NCI-H1694 treated with DMSO at 0.1 percent for 48 hours (cell line): Measurements from ENCODE around the gene TMEM269.

ENCODE experiments used
- DNase-seq: peaks from one replicate; lab custom pipeline; 2025; lab: John Stamatoyannopoulos, UW

Gene TMEM269

DNA sequence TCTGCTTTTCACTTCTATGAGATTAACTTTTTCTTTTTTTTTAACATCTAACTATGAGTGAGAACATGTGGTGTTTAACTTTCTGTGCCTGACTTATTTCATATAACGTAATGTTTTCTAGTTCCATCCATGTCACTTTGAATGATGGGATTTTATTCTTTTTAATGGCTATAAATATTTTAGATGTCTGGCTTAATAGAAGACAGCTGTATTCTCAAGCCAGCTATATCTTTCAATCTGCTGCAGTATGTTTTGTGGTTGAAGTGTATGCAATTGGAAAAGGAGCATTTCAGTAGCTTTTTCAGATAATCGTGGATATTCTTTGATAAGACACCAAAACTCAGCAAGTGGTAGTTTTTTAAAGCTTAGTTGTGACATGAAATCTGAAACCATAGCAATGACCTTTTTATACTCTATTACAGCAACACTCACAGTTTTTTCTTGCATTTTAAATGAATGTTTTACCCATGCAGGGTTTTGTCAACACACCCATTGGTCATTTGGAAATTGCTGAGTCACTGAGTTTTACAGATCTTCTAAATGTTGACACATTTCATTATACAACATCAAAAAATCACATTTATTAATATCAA lies 38.1 kb downstream of the TMEM269 start:
- no peak for DNase-seq

DNA sequence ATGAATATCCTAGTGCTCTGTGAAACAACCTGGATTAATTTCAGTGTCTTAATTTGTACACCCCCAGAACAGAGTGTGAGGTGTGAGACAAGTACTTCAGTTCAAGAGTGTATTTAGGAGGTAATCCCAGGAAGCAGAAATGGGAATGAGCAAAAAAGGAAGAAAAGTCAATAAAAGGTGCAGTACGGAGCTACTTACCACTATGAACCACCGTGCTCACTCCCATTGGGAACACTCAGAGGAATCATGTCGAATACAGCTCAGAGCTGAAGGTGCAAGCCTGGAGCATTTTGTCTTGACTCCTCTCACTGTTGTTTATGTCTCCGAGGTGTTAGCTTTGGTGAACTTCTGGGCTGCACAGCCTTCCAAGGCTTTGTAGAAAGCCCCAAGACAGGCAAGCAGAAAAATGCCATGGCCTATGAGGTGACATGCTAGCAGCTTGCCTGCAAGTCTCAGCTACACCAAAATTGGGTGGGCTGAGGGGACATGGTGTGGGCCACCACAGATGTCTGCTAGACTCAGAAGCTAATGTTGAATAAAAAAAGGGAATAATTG lies 39.8 kb downstream of the TMEM269 start:
- no peak for DNase-seq

DNA sequence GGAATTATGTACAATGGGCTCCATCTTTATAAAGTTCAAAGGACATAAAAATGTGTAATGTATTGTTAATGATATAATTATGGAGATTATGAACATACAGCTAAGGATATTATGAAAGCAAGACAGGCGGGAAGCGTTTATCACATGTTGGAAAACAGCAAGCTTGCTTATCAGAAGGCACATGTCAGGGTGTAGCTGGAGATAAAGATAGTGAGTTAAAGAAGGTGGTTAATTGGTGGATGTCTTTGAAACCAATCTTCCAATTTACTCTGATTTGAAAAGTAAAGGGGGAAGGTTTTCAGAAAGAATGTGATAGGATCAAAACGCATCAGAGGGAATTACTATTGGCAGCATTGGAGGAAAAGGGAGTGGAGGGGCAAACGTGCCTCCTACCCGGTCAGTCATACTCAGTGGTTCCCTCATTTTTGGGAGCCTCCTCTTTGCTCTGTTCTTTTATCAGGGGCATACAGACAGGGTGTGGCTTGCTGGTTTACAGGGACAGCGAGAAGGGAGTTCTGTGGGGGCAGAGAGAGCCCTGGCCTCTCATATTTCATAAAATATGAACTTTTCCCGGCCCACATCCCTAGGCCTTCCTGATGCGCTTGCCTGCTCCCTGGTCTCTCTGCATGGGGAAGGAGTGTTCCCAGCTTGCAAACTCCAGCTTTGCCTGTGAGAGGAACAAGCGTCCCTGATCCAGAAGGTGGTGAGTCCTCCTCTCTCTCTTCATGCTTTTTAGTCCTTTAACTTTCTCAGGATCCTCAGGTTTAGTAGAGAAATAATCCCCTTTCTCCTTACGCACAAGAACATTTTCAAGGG lies 40.5 kb downstream of the TMEM269 start:
- DNase-seq = no peak

DNA sequence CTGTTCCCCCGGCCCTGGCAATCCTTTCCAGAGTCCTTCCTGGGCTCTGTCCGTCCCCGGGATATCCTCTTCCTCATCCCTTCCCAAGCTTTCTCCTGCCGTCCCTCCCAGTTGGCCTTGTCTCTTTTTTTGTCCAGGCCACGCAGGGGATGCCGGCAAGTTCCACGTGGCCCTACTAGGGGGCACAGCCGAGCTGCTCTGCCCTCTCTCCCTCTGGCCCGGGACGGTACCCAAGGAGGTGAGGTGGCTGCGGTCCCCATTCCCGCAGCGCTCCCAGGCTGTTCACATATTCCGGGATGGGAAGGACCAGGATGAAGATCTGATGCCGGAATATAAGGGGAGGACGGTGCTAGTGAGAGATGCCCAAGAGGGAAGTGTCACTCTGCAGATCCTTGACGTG lies 45.8 kb downstream of the TMEM269 start:
- DNase-seq = no peak

DNA sequence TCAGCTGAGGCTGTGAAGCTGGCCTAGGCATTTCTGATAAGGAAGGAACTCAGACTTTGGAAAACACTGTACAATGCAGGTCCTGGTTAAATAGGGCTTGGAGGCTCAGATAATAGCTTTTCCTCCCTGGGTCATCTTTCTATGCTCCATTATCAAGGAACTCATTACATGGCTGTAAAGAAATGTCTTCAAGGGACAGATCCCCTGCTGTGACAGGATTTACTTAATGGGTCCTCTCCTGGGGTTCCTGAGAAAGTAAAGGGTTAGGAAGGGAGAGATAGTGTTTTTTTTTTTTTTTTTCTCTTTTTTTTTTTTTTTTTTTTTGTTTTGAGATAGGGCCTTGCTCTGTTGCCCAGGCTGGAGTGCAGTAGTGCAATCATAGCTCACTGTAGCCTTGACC lies 46.5 kb downstream of the TMEM269 start:
- no peak for DNase-seq

DNA sequence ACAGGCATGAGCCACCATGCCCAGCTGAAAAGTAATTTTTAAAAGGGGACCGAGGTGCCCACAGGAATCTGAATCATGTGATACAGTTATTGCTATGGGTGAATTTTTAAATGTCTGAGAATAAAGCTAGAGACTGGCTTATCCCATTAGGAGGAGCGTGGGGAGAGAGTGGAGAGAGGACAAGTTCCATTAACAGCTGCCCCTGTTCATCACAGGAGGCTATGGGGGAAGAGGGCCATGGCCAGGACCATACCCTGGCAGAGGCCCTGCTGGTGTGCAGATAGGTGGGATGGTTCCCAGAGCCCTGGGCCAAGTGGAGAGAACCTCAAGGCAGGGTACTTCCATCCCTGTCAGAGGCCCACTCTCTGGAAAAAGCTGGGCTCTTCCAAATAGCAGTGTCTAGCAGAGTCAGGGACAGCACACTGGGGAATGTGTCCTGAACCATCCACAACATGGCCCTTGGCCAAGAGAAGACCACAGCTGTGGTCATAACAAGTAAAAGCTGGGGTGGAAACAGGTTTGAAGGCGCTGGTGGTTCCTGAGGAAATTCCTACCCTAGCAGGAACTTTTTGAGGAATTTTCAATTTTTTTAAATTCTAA lies 48.0 kb downstream of the TMEM269 start:
- no peak for DNase-seq

DNA sequence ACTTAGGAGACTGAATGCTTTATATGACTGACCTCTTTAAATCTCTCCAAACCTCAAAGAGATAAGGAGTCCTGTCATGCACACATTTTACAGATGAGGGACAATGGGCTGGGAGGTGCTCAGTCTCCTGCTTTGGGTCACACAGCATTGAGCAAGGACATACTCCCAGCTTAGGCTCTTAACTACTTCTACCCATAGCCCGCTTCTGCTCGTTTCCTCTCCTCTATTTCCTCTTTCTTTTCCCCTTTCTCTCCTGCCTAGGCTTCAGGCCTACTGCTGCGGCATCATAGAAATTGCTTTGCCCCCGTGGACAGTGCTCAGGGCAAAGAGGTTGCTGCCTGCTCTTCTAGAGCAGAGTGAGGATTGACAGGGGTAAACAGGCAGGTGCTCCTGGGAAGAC lies 49.2 kb downstream of the TMEM269 start:
- DNase-seq = no peak

DNA sequence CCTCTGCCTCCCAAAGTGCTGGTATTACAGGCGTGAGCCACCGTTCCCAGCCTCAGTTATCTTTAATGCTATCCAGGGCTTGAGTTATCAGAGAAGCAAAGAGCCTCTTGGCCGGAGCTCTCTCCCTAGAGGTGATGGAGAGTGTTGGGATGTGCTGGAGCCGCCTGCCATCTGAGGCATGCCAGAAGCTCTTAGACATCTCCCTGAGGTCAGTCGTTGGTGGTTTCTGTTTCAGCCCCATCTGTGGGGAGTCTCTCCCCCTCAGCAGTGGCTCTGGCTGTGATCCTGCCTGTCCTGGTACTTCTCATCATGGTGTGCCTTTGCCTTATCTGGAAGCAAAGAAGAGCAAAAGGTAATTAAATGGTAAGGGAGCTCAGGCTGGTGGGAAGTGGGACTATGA lies 50.0 kb downstream of the TMEM269 start:
- no peak for DNase-seq

DNA sequence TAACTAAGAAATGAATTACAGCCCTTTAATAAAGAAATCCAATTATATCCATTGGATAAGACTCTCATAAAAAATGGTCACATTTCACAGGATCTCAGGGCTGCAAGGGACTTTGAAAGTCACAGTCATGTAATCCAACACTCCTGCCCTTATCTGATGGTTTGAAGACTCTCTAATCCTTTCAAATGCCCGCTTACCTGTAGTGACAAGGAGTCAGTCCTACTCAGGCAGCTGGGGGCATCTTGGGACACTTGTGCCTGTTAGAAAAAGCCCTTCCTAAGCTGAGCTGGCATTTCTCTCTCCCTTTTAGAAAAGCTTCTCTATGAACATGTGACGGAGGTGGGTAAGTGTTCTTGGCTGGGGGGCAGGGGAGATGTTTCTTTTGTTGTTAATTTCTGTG lies 50.6 kb downstream of the TMEM269 start:
- DNase-seq = no peak

DNA sequence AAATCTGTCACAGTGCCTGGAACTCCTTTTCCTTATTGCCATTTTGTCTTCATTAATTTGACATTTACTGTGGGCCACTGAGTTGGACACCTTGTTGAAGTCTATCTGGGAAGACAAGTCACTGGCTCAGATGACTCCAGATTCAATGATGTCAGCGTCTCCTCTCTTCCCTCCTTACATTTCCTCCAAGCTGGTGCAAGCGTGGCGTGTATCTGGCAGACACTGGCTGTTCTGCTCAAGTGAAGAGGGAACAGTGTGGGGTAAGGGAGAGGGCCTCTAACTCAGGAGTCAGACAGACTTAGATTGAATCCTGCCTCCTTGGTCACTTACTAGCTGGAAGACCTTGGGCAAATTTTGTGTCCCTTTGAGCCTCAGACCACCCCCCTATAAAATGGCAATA lies 52.9 kb downstream of the TMEM269 start:
- no peak for DNase-seq

DNA sequence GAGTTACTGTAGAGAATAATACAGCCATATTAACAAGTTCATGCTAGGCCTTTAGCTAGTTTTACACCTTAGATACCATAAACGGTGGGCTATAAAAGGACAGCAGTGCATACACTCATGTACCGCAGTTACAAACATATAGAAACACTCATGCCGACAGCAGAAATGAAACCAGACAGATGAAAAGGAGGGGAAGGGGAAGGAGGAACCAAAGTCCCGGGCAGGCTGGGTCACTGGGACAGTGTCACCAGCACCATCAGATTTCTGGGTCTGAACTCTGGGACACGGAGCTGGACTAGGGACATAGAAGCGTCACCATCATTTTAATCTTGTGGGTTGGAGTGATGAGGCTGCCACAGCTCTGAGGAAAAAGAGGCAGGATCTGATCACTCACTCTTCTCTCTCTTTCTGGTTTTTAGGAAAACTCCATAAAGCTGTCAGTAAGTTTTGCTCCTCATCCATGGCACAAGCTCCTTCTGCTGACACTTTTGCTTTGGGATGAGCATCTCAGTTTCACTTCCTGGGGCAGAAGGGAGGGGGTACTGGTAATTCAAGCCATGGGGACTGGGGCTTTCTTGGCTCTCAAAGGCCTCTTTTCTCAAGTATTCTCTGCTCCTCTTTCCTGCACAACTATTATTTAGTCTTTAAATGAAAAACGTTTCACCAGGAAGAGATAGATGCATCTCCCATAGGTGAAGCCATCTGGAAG lies 53.8 kb downstream of the TMEM269 start:
- DNase-seq = no peak

DNA sequence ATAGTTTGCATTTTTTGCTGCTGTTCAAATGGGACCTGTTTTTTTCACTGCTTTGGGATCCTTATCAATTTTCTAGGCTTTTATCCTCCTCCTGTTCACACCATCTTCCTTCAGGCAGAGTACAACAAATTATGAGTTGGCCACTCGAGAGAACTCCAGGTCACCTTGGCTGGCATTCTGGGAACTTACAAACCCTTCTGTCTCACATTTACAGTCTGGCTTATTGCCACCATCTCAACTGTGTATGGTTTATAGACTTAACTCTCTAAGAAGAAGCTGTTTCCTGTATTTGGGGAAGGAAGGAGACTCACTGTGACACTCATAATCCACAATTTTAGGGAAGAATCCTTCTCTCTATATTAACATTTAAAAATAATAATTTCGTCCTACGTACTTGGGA lies 56.2 kb downstream of the TMEM269 start:
- no peak for DNase-seq

DNA sequence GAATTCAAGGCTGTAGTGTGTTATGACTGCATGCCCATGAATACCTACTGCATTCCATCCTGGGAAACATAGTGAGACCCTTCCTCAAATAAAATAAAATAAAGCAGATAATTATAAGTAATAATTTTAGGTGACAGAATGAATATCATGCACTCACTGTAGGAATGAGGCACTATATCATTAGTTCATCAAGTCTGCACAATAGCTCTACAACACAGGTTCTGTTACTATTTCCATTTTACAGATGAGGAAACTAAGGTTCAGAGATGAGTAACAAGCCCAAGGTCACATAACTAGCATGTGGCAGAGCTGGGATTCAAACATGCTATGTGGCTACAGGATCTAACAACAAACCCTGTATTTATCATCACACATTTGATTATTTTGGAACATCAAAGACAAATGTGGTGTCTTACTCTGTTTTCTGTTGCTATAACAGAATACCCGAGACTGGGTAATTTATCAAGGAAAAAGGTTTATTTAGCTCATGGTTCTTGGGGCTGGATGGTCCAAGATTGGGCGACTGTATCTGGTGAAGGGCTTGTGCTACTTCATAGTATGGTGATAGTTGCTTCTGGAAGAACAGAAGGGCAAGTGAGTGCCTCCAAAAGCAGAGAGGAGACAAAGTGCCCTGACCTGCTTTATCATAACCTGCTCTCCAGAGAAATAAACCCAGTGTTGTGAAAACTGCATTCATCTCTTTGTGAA lies 56.8 kb downstream of the TMEM269 start:
- no peak for DNase-seq

DNA sequence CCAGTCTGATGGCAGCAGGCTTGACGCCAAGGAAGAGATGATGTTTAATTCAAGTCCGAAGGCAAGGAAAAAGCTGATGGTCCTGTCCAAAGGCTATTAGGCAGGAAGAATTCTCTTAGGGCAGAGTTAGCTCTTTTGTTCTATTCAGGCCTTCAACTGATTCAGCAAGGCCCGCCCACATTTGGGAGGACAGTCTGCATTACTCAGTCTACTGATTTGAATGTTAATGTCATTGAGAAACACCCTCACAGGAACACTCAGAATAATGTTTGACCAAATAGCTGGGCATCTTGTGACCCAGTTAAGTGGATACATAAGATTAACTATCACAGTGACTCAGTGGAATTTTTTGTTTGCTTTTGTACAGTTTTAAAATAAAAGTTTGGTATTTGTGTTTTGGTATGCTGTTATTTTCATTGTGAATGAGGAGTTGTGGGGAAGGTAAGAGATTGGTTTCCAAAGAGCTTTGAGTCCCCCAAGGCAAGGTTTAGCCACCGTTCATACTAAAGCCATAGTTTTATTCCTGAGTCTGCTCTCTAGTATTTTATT lies 59.9 kb downstream of the TMEM269 start:
- no peak for DNase-seq

DNA sequence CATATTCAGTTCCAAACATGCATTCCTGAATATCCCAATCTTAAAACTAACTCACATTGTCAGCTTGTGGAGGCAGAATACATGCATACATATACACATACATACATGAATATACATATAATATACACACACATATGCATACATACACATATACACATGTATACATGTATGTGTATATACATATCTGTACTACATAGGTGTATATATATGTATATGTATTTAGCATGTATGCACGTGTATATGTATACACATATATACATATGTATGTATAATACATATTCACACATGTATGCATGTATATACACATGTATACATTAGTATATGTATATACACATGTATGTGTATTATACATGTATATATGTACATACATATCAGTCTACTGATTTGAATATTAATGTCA lies 60.4 kb downstream of the TMEM269 start:
- DNase-seq = no peak

DNA sequence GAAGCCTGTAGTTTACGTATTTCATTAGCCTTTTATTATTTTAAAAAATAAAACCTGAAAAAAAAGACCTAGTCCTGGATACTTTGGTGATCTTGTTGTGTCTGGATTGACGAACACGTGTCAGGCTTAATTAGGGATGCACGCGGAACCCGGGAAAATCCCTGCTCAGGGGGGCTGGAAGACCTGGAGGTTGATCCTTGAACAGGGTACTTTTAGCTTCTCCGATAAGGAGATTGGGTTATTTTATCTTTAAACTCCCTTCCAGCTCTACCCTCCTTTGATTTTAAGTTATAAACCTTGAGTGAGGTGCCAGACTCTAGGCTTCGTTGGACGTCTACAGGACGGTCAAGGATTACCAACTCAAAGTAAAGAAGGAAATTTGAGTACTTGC lies 61.1 kb downstream of the TMEM269 start:
- no peak for DNase-seq

DNA sequence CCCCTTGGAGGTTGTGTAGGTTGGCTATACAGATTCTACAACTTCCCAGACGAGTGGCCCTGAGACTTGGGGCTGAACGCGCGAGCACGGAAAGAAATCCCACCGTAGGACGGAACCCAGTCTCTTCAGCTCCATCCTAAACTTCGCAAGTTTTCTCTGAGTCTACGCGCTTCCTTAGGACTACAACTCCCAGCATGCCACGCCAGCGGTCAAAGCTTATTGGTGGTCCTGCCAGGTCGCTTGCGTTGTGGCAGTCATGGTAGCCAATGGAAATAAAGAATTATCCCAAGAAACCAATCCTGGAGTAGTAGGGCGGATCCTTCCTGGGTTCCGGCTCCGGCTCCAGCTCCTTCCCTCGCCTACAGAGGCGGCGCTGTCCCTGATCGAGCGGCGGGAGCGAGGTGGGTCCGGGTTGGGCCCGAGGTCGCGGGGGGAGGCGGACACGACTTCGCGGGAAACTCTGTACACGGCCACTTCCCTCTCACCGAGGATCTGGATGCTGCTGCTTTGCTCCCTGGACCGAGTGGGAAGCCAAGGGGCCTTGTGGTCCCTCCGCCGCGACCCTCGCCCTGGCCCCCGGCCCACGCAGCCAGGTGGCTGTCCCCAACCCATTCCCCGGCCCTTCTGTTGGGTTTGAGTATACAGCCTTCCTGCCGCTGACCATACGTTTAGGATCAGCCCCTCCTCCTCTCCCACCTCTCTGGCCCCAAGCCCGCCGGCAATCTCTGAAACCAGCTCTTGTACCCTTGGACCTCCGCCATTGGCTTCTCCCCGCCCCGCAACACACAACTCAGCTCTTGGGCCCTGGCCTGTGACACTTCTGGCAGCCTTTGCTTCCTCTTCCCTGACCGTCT lies 61.7 kb downstream of the TMEM269 start, which contains the start of gene ZNF691:
ZNF691 (plus strand) TSS at position 357 of the 854 bp plus-strand sequence. CDS start 3,046 bp downstream, outside the sequence.
- peak; percentile 97 for DNase-seq

DNA sequence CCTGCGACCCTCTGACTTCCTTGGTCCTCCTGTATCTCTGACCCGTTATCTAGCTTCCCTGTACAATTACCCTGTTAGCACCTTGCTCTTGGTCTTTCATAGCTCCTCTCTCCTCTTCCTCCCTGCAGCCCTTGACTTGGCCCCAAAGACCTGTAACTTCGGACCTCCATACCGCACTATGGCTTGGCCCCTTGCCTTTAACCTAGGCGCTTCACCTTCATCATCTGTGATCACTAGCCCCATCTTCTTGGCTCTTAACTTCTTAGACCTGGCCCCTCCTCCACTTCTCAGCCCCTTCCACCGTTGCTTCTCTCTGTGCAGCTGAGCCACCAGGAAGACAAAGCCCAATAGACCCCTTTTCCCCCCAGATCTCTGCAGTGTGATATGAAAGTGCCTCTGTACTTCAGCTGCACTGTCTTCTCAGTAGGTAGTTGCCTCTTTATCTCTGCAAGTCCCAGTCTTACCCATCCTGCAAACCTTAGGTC lies 62.4 kb downstream of the TMEM269 start:
- DNase-seq = no peak

DNA sequence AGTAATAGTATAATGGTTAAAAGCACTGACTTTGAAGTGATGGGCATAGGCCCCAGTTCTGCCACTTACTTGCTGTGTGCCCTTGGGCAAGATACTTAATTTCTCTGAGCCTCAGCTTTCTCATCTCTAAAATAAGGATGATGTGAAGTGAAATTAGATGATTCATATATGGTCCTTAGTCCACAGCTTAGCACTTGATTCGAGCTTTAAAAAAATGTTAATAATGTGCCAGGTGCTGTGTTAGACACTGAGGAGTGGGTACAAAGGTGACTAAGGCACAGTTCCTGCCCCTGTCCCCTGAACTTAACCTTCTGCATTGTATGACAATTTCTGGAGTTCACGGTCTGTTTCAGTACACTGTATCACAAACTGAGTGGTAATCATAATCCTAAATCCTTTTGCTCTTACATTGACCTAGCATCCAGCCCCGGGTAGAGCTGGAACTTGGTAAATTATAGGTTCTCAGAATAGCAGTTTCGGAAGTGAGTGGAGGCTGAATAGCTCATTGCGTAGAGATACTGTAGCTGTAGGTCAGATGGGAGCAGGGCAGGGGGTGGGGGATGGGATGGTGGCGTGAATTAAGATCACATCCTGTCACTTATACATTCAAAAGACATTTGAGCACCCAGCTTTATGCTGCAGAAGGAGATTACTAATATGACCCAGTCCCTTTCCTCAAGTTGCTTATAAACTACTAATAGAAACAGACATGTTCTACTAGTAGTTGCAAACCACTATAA lies 63.1 kb downstream of the TMEM269 start:
- DNase-seq = no peak
